NOMO-1 treated with DMSO at 0.1 percent for 48 hours (cell line): ENCODE data around the gene HEATR9.

ENCODE experiments used
- DNase-seq: peaks from one replicate; lab custom pipeline; 2025; ENCODE audit not compliant: unreplicated experiment; lab: John Stamatoyannopoulos, UW

The HEATR9 gene

GRCh38 chr17:35866341-35866950 lies 2.2 kb downstream of the HEATR9 start:
- DNase-seq: peak; percentile 42

DNA sequence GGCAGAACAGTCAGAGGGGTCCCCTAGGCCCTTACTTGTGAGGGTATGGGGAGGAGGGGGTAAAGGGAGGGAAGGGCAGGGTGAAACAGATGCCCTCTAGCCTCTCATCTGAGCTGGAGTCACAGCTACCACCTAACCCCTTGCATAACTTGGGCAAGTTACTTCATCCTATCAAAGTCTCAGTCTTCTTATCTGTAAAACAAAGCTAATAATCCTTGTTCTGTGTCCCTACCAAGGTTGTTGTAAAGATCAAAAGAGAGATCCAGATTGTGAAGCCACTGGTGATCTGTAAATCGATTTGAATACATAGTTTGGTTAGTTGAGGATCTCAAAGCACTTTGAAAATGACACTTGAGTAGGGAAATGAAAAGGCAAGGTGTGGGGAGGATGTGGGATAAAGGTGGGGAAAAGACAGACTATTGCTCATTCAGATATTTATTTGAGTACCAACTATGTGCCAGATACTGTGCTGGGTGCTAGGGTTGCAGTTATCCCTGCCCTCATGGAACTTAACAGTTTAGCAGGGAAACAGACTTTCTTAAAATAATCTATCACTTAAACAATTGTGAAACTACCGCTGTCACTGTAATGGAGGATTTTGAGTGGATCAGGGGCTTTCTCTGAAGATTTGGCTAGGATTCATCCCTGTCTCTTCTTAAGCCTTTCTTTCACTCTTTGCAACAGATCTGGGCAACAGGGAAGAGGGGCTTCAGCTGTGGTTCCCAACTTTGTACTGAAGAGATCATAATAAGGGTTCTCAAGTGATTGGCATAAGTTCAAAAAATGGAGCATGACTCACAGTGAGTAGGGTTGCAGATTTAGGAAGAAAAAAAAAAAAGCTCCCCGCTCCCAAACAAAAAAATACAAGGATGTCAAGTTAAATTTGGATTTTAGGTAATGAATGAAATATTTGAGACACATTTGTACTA lies 3.0 kb downstream of the HEATR9 start:
- peak; percentile 18 for DNase-seq

GRCh38 chr17:35864853-35865252 lies 3.8 kb downstream of the HEATR9 start:
- no peak for DNase-seq

GRCh38 chr17:35856603-35857002 lies 12.1 kb downstream of the HEATR9 start:
- DNase-seq: no peak

DNA sequence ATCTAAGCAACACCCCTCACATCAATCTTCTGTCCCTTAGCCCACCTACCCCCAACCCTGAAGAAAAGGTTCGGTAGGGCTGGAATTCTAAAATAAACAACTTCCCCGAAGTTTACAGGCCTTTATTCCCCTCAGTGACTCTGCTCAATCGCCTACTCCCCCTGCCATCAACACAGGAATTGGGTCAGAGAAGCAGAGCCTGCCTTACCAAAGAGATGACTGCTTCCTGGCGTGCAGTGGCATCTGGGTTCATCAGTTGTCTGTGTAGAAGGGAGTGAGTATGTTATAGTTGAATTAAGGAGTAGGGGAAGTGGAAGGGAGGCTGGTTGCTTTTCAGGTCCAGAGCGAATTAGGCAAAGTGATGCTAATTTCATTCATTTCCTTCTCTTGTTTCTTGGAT lies 12.7 kb downstream of the HEATR9 start:
- DNase-seq: no peak

DNA sequence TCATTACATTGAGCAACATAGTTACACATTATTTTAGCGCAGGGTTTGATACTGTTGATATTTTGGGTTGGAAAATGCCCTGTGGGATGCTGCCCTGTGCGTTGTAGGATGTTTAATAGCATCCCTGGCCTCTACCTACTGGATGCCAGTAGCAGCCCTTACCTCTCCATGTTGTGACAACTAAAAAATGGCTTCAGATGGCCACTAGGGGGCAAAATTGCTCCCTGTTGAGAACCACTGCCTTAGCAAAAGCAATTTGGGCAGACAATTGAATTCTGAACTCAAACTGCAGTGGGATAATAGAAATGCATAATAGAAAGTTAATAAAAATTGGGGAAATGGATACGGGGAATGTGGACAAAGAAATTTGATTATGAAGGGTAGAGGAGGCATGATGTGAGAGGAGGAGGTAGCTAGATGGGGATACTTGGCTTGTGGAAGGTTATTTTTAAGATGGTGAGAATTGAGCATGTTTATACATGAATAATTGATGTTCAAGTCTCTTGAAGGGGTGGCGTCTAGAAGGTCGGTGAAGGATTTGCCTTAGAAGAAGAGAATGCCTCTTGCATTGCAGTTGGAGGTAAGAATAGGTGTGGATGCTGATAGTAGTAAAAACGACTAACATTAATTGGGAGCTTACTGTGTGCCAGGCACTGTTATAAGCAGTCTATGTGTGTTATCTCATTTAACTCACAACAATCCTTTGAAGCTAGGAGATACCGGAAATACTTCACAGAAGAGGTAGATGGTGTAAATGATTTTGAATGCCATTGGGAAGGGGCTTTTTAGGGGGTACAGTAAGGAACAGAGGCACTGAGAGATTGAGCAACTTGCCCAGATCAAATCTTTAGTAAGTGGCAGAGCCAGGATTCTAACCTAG lies 19.0 kb downstream of the HEATR9 start:
- peak; percentile 48 for DNase-seq

- no peak for DNase-seq
Measured at GRCh38 chr17:35847633-35848373, 20.9 kb downstream of the HEATR9 start.

GRCh38 chr17:35847006-35847405 lies 21.7 kb downstream of the HEATR9 start:
- no peak for DNase-seq

GRCh38 chr17:35846055-35846809 lies 22.5 kb downstream of the HEATR9 start:
- no peak for DNase-seq

DNA sequence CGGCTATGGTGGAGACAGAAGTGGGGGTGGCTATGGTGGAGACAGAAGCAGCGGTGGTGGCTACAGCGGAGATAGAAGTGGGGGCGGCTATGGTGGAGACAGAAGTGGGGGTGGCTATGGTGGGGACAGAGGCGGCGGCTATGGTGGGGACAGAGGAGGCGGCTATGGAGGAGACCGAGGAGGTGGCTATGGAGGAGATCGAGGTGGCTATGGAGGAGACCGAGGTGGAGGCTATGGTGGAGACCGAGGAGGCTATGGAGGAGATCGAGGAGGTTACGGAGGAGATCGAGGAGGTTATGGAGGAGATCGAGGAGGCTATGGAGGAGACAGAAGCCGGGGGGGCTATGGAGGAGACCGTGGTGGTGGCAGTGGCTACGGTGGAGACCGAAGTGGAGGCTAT lies 24.1 kb downstream of the HEATR9 start:
- DNase-seq: no peak

GRCh38 chr17:35843698-35844097 lies 25.0 kb downstream of the HEATR9 start:
- no peak for DNase-seq

- DNase-seq: no peak
Measured at GRCh38 chr17:35842239-35842638, 26.5 kb downstream of the HEATR9 start.

- DNase-seq: no peak
Measured at GRCh38 chr17:35841505-35841904, 27.2 kb downstream of the HEATR9 start.

DNA sequence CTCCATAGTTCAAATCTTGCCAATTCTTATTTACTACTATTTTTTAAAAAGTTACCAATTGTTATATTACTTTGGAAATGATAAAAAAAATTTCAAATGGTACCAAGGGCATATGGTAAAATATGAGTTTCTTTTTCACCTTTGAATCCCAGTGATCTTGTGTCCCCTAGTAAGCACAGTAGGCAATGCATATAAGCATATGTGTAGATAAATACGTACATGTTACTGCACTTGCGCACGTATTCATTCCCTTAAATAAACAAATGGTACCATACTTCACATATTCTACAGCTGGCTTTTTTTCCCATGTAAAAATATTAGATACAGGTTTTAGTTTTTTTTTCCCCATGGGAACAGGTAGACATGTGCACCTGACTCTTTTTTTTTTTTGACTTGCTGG lies 27.6 kb downstream of the HEATR9 start:
- no peak for DNase-seq

GRCh38 chr17:35825206-35825605 lies 43.5 kb downstream of the HEATR9 start:
- no peak for DNase-seq

- DNase-seq: no peak
Measured at GRCh38 chr17:35821308-35821707, 47.4 kb downstream of the HEATR9 start.

DNA sequence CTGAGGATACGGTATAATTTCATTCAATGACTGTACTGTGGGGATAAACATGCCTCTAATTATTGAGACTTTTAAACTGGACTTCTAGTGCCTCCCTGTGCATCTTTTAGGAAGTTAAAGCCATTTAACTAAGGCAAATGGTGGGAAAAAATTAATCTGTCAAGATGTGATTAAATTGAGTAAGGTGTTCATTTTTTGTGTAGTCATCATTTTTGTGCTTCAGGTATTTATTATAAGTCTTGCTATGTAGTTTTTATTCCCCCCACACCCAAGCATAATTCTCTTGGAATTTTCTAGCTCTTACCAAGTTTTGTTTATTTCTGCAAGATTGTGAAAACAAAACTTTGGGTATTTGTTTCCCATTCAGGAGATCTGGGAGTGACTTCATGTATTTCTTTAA lies 49.2 kb downstream of the HEATR9 start:
- no peak for DNase-seq

DNA sequence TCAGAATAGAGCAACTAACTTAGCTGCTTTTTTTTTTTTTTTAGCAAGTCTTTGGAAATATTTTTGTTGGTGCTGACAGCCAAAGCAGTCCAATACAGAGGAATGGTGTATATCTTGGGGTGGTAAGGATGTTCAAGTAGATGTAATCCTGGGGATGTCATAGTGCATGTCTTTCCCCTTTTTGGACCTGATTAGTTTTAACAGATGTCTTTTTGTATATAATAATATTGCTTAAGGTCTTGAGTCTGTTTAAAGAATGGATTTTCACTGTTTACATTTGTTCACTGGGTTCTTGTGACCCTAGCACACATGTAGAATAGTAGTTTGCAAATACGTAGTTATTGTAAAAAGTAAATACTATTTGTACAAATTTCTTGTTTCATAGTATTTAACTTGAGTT lies 51.5 kb downstream of the HEATR9 start:
- no peak for DNase-seq

GRCh38 chr17:35816723-35817122 lies 52.0 kb downstream of the HEATR9 start:
- DNase-seq: no peak

DNA sequence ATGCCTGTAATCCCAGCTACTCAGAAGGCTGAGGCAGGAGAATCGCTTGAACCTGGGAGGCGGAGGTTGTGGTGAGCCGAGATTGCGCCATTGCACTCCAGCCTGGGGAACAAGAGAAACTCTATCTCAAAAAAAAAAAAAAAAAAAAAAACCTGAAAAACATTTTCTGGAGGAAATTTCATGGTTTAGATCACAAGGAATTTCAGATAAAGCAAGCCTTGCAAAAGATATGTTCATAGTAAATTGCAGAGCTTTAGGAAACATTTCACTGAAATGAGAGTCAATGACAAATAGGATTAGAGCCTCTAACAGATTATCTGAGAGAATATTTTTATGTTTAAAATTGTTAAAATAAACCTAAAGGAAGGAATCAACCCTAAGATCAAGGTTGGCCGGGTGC lies 56.2 kb downstream of the HEATR9 start:
- DNase-seq: no peak
